GM18511 (cell line): ENCODE measurements around the gene PRKN.

Source experiments
- ATAC-seq: cut with Tn5 transposase; IDR thresholded peaks from one replicate; pipeline ENCODE4 v1.9.1; 2021; ENCODE audit warnings: mild to moderate bottlenecking, moderate library complexity; ENCODE audit not compliant: unreplicated experiment

The PRKN gene

DNA sequence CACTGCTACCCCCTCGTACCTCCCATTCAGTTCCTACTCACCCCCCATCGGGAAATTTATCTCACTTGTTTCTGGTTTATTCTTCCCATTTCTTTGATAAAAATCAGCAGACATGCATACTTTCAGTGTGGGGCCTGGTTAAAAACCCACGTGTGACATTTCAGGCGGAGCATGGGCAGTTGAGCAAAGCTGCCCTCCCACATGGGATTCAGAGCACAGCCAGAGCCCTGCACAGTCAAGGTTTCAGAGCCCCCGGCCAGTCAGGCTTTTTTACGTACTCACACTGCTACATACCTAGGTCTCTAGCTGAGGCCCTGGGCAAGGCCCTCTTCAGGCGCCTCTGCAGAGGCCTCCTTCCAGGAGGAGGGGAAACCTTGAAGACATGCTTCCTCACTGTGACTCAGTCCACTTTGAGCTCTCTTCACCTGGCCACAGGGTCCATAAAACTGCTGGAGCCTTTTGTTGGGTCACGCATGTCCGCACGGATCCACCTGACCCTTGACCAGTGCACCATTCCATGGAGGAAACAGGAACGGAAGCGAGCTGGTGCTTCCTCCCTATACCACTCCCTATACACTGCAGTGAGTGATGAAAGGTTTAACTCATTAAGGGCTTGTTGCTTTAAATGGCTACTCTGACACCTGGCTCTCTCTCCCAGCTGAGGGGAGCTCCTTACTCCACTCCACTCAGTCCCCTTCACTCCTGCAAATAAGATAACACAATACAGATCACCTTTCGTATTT, 713.3 kb downstream of the PRKN start:
- no peak for ATAC-seq

DNA sequence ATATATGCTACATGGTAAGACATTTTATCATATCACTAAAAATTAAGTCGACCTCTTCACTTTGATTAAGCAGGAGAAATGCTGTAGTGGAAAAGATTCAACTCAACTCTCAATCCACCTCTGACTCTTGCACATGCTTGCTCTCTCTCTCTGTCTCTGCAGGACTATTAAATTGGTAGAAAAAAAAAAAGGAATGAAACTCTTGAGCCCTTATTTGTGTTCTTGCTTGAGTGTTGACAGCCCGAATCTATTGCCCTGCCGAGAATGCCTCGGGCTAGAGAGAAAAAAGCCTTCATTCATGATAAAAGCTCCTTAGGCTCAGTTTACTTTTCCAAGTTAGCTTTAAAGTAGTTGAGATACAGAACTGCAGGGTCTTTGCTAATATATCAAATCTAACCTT, 722.2 kb downstream of the PRKN start:
- no peak for ATAC-seq

DNA sequence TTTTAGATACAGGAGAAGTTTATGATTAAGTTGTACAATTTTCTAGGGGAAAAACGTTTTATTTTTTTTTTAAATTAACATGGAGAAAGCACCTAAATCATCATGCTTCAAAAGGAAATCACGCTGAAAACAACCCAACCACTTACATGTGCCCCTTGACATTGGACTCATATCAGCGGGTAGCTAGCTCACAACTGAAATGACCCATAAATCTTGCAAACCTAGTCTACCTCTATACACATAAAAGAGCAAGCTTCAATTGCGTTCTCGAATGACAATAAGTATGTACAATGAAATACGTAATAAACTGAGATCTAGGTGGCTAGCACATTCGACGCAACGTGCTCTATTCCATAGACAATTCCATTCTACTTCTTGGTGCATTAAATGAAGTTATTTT, 730.8 kb downstream of the PRKN start:
- no peak for ATAC-seq

DNA sequence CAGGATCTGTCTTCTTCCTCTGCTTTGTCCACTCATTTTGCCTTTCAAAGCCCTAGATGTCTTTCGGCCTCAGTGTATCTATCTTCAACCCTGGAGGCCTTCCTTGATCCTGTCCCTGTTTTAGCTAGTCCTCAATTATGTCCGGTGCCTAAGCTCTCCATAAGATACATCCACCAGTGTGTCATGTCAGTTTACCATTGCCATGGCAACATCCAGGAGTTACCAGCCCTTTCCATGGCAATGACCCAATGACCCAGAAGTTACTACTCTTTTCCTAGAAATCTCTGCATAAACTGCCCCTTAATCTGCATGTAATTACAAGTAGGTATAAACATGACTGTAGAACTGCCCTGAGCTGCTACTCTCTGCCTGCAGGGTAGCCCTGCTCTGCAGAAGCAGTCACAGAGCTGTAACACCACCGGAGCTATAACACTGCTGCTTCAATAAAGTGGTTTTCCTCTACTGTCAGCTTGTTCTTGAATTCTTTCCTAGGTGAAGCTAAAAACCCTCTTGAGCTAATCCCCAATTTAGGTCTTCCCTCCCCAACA, 741.6 kb downstream of the PRKN start:
- no peak for ATAC-seq

DNA sequence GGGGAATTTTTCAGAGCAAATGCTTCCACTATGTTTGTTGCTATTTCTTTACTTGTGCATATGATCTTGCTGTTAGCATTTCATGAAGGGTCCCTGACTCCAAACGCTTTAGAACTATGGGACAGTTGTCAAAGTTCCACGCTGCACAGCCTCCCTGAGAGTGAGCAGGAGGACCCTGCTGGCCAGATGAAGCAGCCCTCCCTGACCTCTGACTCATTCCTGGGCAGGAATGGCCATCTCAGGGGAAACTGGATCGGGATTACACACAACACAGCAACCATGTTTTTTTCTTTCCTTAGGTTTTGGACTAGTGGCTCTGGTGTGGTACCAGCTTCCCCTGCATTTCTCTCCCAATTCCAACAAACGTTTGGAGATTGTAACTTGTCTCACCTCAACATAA, 742.9 kb downstream of the PRKN start:
- ATAC-seq: no peak

DNA sequence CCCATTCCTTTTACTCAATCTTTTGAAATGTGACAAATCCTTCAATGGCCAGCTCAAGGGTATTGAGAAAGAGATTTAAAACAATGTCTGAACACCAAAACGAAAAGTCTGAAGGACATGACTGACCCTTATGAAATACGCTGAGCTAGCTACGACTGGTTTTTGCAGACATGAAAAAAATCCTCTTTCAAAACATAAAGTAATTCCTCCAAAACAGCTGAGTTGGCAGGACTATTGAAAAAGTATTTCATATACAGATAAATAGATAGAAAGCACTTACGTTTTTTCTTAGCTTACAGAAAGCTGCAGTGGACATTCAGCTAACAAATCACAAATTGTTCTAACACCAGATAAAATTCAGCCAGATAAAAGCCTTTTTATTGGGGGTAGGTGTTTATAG, 751.0 kb downstream of the PRKN start:
- no peak for ATAC-seq

DNA sequence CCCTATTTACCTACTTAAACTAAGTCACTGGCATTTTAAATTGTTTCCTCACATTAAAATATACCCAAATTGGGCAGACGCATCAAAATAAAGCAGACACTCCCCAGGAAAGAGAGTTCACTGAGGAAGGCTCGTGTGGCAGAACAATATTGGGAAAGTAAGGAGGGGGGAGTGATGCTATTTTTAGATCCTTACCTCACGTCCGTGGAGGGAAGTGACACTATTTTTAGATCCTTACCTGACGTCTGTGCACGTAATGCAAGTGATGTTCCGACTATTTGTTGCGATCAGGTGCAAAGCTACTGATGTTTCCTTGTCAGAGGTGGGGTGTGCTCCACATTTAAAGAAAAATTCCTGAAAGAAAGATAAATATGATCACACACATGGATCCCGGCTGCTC, 754.5 kb downstream of the PRKN start:
- ATAC-seq: no peak

DNA sequence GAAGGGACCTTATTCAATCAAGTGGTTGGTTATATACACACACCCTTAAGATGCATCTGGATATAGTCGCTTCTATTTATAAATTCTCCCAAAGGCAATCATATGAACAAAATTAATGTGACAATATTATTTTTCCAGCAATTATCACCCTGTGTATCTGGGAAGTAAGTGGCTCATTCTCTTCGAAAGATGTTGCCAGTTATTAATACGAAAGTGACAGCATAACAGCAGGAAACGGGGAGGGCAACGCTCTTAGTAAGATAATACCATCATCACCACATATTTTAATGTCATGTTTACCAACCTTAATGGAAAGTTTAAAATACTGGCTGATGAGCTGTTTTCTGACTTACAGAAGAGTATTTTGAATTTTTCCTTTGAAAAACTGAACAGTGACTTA, 756.5 kb downstream of the PRKN start:
- ATAC-seq: no peak

DNA sequence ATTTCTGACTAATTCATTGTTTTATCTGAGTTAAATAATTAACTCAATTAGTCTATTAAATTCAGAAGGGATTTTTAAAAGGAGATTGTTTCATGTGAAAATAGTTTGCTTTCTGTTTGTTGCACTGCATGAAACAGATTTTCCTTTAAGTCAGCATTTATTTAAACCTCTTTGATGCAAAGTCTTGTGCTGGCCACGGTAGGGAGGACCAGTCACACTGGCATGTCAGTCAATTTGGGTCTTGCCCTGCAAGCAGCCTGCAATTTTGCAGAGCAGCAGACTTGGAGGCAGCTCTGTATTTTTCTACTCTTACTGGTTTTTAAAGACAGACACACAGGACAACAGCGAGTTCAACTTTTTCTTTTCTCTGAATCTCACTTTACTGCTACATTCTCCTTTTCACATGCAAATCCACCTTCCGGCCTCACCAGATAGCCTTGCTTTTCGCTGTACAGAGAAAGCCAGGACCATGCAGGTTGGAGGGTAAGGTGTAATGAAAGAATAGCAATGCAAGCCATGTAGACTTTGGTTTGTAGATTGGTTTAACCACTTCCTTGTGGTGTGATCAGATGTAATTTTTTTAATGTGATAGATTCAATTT, 763.8 kb downstream of the PRKN start:
- no peak for ATAC-seq

DNA sequence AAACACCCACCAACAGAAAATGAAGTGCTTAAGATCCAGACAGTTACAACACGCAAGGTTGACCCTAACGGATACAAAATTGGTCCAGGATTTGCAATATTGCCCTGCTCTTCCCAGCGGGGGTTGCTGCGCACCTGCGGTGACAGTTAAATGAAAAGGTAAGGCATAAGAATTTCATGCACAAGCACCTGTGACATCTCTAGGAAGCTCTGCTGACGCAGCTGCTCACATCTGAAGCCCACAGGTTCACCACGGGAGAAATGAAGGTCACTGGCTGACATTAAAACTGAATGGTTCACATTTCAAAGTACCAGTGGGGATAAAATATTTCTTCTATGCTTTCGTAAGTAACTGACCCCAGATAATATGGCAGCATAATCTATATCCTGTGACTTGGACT, 764.4 kb downstream of the PRKN start:
- ATAC-seq: no peak

DNA sequence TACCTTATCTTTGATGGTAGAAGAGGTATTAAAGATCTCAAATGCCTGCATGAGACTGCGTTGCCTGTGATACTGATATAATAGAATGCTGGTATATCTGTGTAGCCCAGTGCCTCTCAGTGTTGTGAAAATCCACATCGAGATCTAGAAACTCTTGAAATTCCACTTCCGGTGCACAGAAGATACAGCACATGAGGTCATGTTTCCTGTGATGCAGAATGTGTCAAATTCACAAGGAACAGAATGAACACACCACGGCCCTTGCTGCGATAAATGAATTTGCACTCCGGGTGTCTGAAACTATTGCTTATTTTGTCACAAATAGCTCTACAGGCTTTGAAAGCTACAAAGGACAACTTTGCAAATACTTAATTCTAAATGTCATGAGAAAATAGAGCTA, 765.8 kb downstream of the PRKN start:
- ATAC-seq: no peak

DNA sequence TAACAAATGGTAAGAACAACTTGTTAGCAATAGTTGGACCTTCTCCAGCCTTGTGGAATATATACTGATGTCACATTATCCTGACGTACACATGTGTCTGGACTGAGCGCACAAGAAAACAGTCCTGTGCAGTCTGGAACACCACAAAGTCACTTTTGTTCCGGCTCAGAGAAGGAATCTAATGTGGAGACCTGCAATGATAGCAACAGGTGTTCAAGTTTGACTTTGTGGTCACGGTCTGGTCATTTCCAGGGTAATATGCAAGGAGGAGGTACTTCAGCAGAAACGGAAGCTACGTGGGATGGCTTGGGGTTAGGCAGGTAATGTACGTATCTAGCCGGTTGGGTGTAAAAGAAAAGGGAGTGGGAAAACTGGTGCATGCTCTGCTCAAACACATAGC, 766.5 kb downstream of the PRKN start:
- no peak for ATAC-seq

DNA sequence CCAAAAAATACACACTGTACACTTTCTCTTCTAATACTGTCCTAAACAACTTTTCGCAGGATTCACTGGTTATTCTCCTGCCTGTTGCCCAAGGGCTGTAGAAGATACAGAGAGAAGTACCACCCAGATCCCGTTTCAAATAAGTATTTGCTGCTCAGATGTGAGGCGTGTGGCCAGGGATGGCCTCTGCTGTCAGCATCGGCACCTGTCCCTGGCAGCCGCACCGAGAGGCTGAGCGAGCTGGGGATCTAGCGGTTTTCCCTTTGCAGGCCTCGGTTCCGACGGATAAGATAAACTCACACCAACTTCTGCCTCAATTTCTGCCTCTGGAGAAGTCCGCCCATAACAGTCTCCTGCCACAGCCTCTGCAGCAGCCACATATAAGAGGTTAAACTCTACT, 768.5 kb downstream of the PRKN start:
- no peak for ATAC-seq

DNA sequence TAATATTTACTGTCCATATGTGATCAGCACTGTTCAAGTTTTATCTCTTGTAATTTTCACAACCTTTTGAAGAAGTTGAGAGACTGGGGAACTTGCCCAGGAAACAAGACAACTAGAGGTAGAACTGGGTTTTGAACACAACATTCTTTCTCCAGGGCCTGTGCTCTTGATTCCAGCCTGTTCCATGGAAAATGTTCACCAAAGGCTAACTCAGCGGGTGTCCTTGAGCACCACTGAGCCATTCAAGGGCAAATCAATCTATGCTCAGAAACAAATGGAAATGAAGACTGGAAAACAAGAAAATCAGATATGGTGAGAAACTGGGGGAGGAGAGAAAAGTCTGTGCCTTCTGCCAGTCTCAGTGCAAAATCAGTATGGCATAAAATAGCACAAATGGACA, 771.5 kb downstream of the PRKN start:
- ATAC-seq: no peak

DNA sequence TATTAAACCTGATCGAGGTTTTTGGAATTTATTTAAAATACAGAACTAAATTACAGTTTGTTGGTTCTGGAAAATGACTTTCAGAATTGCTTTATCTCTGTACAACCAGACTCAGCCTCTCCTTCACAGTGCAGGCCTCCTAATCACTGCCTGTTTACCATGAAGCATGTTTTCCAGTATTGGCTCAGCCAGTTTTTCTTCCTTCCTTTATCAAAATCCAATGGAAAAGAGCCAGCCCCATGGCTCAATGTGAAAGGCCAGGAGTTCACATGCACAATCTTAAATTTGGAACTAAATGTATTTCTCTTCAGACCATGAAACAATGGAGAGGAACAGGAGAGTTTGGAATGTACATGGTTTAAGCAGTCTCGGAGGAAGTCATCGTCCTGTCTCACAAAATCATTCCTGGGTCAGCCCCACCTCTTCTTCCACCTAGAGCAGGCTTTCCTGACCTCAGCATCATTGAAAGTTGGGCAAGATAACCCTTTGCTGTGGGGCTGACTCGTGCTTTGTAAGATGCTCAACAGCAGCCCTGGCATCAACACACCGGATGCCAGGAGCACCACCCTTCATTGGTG, 772.8 kb downstream of the PRKN start:
- no peak for ATAC-seq

DNA sequence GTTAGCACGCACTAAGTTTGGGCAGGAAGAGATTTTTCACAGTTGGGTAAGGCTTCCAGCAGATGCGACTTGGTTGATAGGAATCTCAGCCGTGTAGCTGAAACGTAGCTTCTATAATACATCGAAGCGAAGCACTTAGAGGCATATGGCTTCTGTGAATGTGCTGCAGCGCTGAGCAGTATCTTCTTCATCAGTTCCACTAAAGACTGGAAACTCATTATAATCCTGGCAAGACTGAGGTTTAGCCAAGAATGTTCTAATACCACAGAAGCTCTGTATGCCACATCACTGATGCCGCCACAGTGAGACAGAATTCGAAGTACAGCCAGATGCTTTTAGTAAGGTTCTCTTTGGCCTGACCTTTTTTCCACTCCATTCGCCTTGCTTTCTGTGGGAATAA, 773.5 kb downstream of the PRKN start:
- ATAC-seq: no peak

DNA sequence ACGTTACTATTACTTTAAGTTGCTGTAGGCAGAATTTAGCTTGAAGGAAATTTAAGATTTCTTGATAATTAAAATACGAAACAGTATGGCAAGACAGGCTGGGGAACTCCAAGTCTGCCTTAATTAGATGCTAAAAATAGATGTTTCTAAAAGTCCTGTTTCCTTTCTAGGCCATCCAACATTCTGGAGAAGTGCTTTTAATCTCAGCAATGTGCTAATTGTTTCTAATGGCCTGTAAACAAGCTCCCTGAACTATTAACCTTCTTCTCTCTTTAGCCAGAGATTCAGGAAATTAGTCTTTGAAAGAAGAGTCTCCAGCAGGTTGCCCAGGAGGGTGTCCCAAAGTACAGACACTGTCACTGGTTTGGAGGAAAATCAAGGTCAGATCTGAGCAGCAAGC, 776.4 kb downstream of the PRKN start:
- ATAC-seq: no peak

DNA sequence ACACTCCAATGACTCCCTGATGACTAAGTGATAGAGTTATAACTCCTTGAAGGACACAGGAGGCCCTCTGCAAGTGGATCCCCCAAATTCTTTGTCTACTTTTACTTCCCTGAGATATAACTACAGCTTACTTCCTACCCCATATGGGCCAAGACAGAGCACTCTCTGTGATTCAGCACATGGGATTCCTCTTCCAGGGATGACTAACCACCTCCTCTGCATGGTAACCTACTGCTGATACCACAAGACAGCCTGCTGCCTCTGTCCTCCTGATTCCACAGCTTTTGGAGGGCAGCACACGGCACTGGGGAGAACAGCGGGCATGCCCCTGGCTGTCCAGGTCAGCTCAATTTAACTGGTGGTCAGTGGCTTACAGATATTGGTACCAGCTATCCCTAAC, 778.0 kb downstream of the PRKN start:
- no peak for ATAC-seq

DNA sequence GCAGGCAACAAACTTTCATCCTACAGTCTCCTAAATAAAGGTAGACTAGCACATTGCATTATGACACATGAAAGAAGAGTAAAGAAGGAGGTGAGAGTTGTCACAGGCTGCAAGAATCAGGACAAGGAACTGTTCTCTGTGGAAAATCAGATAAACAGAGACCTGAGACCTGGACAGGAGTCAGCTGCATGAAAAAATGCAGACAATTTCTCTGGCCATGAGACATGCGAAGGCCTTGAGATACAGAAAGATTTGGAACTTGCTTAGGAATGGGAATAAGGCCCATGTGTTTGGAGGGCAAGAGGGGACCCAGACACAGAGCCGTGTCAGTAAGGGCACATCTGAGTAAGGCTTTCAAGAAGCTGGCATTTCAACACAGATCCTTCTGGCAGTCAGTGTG, 779.1 kb downstream of the PRKN start:
- ATAC-seq: no peak

DNA sequence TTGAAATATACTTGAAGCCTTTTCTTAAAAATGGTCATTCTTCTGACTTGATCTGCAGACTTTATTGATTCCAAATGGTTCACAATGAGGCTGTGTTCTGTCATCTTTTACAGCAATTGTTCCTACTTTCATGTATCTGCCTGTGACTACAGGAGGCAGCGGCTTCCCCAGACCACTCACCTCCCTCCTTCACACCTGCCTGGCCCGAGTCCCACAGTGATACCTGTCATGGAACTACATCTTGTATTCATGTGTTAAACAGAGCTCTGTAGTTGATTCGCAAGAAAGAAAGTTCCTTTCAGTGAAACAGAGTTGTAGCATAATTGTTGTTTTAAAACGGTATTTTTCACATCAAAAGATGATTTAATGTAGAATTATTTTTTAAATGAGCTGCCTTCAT, 780.2 kb downstream of the PRKN start:
- no peak for ATAC-seq

DNA sequence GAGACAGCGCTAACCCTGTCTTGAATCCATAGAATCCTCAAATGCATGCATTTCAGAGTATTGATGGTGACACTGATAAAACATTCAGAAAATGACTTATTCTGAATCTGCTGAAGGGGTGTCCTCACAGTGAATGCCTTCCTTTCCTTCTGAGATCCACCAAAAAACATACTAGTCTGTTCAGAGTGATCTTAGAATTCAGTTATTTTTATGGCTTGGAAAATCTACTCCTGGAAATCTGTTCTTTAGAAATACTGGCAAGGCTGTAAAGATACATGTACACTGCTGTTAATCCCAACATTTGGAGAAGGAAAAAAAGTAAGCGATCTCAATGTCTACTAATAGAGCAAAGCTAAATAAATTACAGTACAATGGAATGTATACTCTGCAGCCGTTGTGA, 781.1 kb downstream of the PRKN start:
- ATAC-seq: no peak

DNA sequence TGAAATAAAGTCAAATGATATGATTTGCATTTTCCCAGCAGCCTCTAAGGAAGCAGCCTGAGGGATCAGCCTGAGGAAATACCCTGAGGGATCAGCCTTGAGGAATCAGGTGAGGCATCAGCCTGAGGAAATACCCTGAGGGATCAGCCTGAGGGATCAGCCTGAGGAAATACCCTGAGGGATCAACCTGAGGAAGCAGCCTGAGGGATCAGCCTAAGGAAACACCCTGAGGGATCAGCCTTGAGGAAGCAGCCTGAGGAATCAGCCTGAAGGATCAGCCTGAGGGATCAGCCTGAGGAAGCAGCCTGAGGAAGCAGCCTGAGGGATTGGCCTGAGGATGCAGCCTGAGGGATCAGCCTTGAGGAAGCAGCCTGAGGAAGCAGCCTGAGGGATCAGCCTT, 784.0 kb downstream of the PRKN start:
- no peak for ATAC-seq
